HG03354 (cell line): ENCODE measurements around the gene KRT31.
"Not testable (repeated sequence)": the region's sequence is repeated elsewhere in the genome, so short reads cannot be mapped to it uniquely, and the experiment has no call there.

Experiments used
- ATAC-seq: cut with Tn5 transposase; IDR thresholded peaks from one replicate; pipeline ENCODE4 v1.9.1; 2021; ENCODE audit warnings: mild to moderate bottlenecking; ENCODE audit not compliant: unreplicated experiment, poor library complexity, severe bottlenecking

Gene KRT31

GRCh38 chr17:41418116-41418860 lies 20.9 kb upstream of the KRT31 start:
- ATAC-seq: no peak

DNA sequence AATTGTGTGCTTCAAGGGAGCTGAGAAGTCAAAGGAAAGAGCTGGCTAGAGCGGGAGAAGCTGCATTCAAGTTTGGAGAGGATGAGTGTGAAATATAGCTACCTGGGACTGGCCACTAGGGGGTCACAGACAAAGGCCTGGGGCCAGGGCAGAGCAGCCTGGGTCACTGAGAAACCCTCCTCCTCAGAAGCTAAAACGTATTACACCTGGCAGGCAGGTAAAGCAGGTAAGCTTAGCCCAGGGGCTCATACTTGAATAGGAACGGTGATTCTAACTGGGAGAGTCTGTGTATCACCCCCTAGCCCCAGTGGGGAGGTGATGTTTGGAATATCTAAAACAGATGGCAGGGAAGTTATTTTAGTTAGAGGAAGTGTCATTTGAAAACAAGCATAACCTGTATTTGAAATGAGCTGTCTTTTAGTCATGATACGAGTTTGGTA lies 20.2 kb upstream of the KRT31 start:
- no peak for ATAC-seq

DNA sequence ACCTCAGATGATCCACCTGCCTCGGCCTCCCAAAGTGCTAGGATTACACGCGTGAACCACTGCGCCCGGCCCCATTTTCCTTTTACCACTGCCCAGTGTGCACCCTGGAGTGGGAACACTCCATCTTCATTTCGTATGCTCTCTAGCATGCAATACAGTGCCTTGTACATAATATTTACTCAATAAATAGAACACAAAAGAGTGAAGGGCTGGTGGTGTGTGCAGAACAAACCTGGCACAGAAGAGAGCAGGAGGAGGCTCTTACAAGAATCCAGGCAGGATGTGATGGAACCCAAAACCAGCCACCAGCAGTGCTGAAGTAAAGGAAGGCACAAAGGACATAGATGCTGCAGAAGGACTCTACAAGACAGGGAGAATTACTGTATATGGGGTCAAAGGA lies 19.7 kb upstream of the KRT31 start:
- no peak for ATAC-seq

DNA sequence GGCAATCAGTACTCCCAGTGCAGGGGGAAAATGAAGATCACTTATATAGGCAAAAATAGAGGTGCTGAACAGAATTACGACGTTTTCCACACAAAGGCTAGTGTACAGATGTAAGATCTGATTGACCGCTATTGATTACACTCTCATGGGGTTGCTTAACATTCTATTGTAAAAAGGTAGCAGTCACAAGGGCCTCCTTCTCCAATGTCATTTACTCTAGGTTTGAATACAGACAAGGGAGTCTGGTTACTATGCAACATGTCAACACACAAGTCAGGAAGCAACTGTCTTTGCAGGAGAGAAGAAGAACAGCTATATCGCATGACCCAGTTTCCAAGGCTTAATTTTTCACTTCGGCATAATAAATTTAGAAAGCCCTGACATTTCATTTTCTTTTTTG lies 19.1 kb upstream of the KRT31 start:
- no peak for ATAC-seq

- no peak for ATAC-seq
Observed at GRCh38 chr17:41415833-41416335, 18.5 kb upstream of the KRT31 start.

- no peak for ATAC-seq
Observed at GRCh38 chr17:41415411-41415810, 18.0 kb upstream of the KRT31 start.

DNA sequence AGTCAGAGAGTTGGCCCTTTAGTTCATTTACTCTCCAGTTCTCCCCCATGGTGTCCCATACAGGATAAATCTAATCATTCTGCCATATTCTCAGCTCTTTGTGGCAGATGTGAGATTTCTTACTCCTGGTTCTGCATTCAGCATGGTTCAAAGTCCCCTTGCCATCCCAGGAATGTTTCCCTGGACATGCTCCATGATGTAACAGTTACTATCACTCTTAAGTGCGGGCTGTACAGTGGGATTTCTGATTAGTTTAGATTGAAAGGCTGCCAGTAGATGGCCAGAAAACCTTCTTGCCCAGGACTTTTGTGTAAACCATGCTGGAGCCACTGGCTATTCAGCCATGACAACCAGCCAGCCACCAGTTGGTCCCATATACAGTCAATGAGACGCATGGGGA lies 16.6 kb upstream of the KRT31 start:
- ATAC-seq: no peak

DNA sequence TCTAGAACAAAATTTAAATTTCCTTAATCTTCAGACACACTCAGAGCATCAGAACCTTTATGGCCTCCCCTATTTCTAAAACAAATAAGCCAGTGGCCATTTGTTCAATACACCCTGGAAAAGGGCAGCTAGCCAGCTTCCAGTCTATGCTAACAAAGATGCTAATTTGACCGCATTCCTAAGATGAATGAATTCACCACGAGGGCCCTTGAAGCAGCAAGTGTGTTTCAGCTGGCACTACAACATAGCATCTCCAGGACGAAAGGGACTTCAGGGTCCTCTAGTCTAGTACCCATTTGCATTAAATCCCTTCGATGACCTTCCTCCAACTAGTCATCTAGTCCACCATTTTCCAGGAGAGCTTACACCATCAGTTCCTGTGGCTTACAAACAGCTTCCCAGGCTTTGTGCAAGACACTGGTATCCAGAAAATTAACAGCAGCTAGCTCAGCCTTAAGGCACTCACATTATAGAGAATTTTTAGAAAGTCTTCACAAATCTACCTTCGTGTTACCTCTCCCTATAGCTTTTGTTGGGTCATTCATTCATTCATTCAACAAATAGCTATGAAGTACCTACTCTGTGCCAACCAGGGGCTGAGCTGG lies 16.0 kb upstream of the KRT31 start:
- ATAC-seq: no peak

DNA sequence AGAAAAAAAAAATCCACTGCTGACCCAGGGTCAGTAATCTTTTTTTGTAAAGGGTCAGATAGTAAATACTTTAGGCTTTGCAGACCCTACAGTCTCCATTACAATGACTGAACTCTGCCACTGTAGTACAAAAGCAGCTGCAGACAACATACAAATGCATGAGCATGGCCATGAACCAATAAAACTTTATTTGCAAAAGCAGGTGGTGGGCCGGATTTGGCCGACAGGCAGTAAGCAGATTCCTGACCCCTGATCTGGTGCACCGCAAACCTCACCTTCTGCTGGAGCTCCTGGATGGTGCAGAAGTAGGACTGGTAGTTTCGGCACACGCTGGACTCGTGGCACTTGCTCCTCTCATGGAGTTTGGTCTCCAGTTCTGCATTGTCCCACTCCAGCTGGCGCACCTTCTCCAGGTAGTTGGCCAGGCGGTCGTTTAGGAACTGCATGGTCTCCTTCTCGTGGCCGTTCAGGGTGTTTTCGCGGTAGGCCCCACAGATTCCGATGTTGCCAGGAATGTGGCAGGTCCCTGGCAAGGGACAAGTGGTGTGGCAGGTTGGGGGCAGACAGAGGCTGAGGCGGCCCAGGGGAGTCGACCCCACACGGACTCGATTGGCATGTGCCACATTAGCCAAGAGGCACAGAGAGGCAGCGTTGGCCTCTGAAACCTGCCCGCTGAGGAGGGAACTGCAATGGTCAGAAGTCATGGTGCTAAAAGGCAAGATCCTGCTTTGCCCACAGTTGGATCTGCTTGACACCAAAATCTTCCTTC lies 13.8 kb upstream of the KRT31 start:
- no peak for ATAC-seq

DNA sequence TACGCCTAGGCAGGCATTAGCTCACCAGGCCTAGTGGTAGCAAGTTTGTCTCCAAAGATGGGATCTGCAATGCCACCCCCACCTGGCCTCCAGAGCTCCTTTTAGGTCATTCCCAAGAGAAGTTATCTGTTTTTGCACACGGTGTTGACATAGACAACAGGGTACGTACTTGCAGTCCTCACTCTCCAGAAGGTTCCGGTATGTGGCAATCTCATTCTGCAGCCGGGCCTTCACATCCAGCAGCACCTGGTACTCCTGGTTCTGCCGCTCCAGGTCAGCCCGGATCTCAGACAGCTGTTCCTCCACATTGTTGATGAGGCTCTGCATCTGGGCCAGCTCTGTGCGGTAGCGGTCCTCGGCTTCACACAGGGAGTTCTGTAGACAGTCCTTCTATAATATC lies 9.8 kb upstream of the KRT31 start:
- no peak for ATAC-seq

DNA sequence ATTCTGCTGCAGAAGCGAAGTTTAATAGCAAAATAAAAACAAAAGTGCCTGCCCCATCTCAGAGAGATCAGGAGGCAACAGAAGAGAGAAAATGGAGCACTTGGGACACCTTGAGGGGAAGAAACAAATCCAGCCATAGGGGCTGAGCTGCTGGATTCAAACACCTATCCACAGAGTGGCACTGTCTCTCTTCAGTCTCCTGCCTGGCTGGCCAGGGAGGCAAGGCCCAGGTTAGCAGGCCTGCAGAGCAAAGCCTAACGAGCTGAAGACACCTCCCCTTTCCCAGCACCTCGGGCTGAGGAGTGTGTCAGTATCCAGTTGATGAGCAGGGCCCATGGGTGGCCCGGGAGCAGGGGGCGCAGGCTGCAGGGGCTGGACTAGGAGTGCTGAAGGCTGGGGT lies 8.8 kb upstream of the KRT31 start:
- no peak for ATAC-seq

- no peak for ATAC-seq
Observed at GRCh38 chr17:41404024-41404671, 6.7 kb upstream of the KRT31 start.

- ATAC-seq: no peak
Observed at GRCh38 chr17:41403404-41404023, 6.1 kb upstream of the KRT31 start.

DNA sequence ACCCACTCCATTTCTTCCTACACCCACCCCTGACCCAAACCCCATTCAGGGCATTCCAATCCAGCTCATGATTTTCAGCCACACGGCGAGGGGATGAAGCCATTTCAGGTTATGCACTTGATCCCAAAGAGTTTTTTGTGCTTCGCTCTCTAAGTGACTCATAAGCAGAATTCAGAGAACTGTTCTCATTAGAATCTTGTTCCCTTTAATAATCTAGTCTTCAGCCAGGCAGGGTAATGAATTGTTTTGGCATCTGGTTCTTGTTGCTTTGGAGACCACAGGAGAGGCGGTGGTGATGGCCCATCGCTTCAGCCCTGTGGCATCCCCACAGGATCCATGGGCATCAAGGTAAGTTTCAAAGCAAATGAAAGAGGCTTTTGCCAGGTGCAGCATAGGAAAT lies 4.8 kb upstream of the KRT31 start:
- no peak for ATAC-seq

GRCh38 chr17:41396340-41396739 lies 1.1 kb downstream of the KRT31 start:
- ATAC-seq: no peak

GRCh38 chr17:41395611-41396010 lies 1.8 kb downstream of the KRT31 start:
- no peak for ATAC-seq

GRCh38 chr17:41395044-41395443 lies 2.4 kb downstream of the KRT31 start:
- not testable (repeated sequence) for ATAC-seq

DNA sequence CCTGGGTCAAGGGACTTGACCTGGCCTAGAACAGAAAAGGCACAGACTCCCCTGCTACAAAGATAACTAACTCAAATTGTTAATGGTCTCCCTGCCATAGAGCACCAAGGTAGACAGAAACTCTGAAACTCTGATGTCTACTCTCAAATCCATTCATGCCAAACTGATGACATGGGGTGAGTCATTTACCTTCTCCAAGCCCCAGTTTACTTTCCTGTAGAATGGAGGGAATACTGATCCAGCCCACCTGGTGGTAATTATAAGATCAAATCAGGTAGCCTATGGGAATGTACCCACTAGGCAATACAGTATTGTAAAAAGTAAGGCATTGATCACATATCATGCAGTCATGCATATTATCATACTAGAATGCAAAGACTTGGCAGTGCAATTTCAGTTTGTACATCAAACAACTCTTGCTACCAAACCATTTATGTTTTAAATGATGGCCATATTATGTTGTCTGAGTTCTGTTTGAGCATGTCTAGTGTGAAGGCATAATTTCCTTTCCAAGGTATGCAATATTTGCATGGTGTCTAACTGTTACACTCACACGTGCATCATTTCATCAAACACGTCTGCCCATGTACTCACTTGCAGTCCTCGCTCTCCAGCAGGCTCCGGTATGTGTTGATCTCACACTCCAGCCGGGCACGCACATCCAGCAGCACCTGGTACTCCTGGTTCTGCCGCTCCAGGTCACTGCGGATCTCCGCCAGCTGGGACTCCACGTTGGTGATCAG lies 3.0 kb downstream of the KRT31 start:
- no peak for ATAC-seq

DNA sequence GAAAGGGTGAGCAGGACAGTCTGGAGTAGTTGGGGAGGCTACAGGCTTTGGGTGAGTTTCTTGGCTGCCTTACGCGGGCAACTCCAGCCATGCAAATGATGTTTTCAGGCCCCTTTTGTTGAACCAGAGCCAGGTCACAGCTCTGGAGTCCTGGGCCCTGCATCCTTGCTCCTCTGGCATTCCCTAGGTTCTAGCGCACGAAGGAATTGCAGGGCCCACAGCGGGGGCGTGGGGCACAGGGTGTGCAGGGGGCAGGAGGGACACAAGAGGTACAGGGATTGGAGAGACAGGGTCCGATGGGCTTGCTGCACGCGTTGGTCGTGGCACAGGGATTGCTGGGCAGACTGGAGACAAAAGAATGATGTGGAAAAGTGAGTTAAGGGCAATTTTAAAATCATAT lies 3.6 kb downstream of the KRT31 start:
- ATAC-seq: no peak
